ENCODE data around the gene NANP.
A peak's percentile ranks its signal among the peaks of the same experiment; 100 is the strongest.
"Not testable (repeated sequence)": the region's sequence is repeated elsewhere in the genome, so short reads cannot be mapped to it uniquely, and the experiment has no call there.

Gene NANP

DNA sequence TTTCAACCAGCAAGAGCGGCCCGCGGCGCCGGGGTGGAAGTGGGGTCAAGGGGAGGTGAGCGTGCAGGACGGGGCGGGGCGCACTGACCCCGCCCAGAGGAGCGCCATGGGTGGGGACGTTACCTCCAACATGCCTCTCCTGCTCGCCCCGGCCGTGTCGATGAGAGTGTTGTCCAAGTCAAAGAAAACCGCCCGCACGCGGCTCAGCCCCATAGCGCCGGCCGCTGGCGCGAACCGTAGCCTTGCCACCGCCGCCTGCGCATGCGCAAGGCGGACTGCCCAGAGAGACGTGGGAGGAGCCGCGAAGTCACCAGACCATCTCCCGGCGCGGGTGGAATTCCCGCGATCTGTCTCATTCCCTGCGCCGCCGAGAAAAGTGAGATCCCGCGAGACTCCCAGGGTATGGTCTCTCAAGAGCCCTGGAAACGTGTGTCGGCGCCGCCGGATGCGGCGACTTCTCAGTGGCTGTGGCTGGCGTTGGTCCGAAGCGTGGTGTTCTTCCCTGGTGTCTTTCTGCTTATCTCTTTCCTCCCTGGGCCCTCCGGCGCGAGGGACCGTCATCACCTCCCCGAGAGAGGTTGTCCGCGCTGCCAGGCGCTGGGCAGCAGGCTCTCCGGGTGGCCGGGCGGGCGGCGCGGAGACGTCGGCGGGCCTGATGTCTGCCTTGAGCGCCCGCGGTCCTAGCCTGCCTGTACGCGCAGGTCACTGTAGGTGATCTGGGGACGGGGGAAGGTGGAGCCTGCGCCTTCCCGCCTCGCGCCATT lies at the start of gene NANP:
Gene NANP (minus strand): TSS at position 279 of the 764 bp plus-strand sequence. CDS start 66 bp downstream, at position 213.
- peak; percentile 99 for DNase-seq

DNA sequence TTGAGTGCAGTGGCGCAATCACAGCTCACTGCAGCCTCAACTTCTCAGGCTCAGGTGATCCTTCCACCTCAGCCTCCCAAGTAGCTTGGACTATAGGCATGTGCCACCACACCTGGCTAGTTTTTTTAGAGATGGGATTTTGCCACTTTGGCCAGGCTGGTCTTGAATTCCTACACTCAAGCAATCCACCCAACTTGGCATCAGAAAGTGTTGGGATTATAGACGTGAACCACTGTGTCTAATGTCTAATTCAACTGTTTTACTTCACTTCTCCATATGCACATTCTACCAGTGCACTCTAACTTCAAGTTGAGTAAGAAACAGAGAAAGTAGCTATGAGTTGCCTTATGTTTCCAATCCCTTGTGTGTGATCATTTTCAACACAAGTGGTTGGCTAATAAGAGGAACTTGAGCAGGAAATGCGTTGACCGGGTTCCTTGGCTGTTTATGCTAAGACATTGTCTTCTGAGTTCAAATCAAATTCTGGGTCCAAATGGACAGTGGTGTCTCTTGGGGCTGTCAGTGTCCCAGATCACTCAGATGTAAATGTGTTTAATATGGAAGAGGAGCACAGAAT lies 48.9 kb upstream of the NANP start:
- no peak for DNase-seq

- peak in 1 of 2 experiments; percentile 27 for DNase-seq
These were observed 46.1 kb upstream of the NANP start for GRCh38 chr20:25669826-25670422.

- no peak for DNase-seq
These were observed 44.6 kb upstream of the NANP start for GRCh38 chr20:25668446-25668845.

GRCh38 chr20:25659999-25660398 lies 36.2 kb upstream of the NANP start:
- no peak for DNase-seq

DNA sequence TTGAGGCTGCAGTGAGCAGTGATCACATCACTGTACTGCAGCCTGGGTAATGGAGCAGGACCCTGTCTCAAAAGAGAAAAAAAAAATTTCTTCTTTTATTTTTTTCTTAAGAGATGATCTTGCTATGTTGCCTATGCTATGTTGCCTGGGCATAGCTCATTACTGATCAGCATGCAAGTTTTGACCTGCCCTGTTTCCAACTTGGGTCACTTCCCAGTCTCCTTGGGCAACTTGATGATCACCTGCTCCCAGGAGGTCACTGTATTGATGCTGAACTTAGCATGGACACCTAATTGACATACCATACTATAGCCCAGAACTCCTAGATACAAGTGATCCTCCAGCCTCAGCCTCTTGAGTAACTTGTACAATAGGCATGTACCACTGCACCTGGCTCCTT lies 30.7 kb upstream of the NANP start:
- DNase-seq: no peak

GRCh38 chr20:25652866-25653265 lies 29.1 kb upstream of the NANP start:
- not testable (repeated sequence) for DNase-seq

GRCh38 chr20:25644814-25645213 lies 21.0 kb upstream of the NANP start:
- no peak for DNase-seq

DNA sequence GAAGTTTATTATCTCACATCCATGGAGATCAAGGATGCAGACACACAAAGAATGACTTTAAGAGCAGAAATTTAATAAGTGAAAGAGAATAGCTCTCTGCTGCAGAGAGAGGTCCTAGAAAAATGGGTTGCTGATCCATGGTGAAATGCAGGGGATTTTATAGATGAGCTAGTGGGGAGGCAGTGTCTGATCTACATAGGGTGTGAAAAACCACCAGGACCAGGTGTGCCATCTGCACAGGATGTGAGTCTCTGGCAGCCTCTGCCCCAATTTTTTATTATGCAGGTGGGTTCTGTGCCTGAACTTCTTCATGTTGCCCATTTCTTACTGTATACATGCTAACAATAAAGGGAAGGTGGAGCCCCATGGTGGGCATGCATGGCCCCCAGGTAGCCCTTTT lies 19.9 kb upstream of the NANP start:
- DNase-seq: no peak

DNA sequence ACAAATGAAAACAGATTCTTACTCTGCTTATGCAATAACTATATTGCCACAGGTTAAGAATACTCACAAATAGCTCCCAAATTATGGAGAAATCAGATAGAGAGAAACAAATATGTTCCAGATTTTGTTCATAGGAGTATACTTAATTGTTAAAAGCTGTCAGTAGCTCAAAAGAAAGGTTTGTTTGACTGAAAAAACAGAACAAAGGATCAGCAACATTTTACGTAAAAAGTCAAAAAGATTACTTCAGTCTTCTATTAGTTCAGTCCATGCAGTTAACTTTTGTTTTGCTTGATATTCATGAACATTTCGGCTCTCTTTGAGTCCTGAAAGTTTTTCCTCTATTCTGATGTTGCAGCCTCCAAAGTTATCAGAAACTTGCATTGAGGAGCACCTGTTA lies 13.4 kb upstream of the NANP start:
- DNase-seq: no peak

DNA sequence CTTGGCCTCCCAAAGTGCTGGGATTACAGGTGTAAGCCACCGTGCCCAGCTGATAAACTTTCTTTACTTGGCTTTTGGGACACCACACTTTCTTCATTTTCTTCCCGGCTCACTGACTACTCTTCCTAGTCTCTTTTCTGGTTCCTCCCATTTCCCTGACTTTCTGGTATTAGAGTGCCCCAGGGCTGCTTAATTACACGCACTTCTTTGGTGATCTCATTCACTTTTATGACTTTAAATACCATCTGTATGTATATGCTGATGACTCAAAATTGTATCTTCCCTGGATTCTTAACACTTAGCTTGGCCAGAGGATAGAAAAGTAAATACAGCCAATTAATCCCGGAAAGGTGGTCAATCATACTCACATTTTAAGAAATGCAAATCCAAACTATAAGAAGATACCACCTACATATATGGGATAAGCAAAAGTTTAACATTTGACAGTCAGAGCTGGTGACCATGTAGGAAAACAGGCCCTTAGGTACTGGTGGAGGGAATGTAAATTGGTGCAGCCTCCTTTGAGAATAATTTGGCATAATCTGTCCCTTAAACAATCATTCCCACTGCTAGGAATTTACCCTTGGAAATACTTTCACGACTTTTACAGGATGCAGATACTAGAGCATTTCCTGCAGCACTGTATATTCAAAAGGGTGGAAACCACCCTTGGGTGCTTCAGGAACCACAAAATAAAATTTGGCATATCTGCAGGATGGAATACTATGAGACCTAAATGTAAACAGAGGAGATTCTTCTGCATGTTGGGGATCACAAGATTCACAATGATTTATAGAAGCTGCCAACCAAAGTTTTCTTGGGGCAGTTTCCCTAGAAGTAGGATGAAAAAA lies 9.4 kb upstream of the NANP start:
- no peak for DNase-seq

GRCh38 chr20:25630615-25631014 lies 6.8 kb upstream of the NANP start:
- DNase-seq: not testable (repeated sequence)

- no peak for DNase-seq
These were observed 6.1 kb upstream of the NANP start for GRCh38 chr20:25629816-25630499.

DNA sequence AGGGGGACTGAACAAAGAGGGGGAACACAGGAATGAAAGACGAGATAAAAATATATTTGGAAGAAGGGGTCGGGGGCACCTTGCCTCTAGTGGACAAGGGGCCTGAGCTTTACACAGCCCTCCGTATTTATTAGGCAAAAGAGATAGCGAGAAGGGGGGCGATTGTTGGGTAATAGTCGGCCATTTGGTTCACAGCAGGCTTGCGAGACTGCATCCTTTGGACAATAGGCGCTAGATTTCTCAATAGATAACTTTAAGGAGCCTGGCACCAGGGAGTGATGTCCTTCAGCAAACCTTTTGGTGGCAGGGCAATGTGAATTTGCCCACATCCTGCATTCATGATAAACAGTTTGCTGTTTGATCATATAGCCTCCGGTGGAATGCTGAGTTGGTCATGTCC lies 3.0 kb upstream of the NANP start:
- no peak for DNase-seq

DNA sequence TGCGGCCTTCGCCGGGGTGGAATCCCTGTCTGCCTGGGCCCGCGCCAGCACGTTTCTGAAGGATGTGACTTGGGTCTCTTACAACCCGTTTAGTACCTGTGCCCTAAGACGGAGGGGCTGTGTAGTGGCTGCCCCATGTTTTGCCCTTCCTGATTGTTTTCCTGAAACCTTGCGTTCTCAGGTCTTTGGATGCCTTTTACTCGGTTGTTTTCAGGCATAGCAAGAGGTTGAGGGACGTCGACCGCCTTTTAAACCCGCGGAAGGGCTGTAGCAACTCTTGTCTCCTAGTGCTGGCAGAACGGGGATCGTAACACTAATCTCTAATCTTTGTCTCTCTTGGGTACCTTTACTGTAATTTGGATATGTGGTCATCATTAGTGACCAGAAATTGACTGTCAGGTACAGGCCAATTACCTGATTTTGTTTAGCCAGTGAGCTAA lies 706 bp upstream of the NANP start:
- peak in 1 of 2 experiments; percentile 80 for DNase-seq

DNA sequence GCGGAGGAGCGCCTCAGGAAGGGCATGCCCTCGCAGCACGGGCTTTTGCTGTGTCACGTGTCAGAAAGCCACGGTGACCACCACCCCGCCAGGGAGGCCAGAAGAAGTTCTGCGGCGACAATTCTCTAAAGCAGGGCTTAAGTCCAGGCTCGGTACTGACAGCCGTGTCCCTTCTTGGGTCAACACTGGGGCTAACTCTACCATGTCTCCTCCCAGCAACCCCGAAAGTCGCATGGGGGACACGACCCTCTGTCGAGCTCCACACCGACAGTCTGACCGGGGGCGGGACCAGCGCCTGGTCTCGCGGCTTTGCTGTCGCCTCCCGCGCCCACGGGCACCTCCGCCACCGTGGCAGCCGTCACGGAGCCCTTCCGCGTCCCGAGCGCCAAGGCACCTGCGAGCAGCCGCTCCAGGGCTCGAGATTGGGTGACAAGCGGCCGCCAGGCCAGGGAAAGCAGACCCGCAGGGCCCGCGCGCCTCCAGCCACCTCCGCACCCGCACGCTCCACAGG lies 534 bp downstream of the NANP start:
- peak; percentile 7 to 49 for DNase-seq

GRCh38 chr20:25622450-25623224 lies 1.2 kb downstream of the NANP start:
- DNase-seq: no peak

DNA sequence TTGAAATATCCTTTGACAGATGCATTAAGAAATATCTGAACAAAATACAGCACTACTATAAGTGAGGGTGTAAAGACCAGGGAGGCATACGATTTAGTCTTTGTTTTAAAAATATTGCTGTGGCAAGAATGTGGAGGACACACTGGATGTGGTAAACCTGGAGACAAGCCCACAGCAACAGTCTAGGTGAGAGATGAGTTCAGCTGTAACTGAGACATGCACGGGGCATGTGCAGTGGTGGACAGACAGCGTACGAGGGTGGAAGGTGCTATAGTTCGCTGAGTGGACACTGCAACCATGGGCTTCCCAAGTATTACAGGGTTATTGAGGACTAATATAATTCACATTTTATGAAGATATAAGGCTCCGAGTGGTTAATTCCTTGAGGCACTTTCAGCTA lies 1.8 kb downstream of the NANP start:
- DNase-seq: no peak

- DNase-seq: no peak
These were observed 4.3 kb downstream of the NANP start for GRCh38 chr20:25619514-25619913.

DNA sequence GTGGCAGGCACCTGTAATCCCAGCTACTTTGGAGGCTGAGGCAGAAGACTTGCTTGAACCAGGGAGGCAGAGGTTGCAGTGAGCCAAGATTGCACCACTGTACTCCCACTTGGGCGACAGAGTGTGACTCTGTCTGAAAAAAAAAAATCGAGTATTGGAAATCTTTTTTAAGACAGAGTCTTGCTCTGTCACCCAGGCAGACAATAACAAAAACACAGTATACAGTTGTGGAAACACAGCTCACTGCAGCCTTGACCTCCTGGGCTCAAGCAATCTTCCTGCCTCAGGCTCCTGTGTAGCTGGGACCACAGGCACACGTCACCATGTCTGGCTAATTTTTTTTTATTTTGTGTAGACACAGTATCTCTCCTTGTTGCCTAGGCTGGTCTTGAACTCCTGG lies 15.0 kb downstream of the NANP start:
- no peak for DNase-seq

DNA sequence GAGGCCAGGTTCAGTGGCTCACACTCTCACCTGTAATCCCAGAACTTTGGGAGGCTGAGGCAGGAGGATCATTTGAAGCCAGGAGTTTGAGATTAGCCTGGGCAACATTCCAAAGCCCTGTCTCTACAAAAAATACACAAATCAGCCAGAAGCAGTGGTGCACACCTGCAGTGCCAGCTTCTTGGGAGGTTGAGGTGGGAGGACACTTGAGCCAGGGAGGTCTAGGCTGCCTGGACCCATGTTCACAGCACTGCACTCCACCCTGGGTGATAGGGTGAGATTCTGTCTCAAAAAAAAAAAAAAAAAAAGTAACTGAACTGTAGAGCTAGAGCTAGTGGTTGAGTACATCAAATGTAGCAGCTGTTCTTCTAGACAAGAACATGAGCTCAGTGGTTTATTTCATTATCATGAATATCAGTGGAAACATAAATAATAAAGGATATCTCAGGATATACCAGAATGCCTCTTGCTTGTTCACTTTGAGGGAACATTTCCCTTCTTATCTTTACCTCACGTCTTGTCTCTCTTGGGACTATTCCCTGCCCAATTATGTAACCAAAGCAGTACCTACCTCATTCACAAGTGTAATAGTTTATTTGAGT lies 17.6 kb downstream of the NANP start:
- DNase-seq: no peak
